H1 (cell line): ENCODE measurements around the gene ANAPC7.

ENCODE experiments used
- CEBPB ChIP-seq: IDR thresholded peaks from 2 replicates; pipeline ENCODE4 v1.6.1; 2012; ENCODE audit warnings: low read depth, low read length
- EZH2 ChIP-seq: fragments of 200-600 bp; sonication (generic); IDR thresholded peaks from 2 replicates; pipeline ENCODE4 v1.7.1; 2012; ENCODE audit warnings: low read depth, mild to moderate bottlenecking, moderate library complexity, low read length, inconsistent platforms; ENCODE audit not compliant: severe bottlenecking
- HDAC6 ChIP-seq: IDR thresholded peaks from one replicate; pipeline ENCODE4 v1.7.1; 2012; ENCODE audit warnings: low read depth, mild to moderate bottlenecking, inconsistent platforms, low read length, moderate library complexity
- JUN ChIP-seq: IDR thresholded peaks from 2 replicates; pipeline ENCODE4 v1.6.1; 2011; ENCODE audit warnings: low read depth, mild to moderate bottlenecking, improper control_type of control experiment, low read length
- KDM1A ChIP-seq: fragments of 200-600, 300-600 bp; sonication (generic); IDR thresholded peaks from 2 replicates; pipeline ENCODE4 v1.7.1; 2016; ENCODE audit warnings: mild to moderate bottlenecking, low read length, borderline replicate concordance
- NANOG ChIP-seq: IDR thresholded peaks from 2 replicates; pipeline ENCODE4 v1.6.1; 2011; ENCODE audit warnings: low read length, low read depth, mild to moderate bottlenecking, inconsistent platforms; ENCODE audit not compliant: insufficient read depth, poor library complexity, severe bottlenecking
- POLR2AphosphoS5 ChIP-seq: IDR thresholded peaks from 2 replicates; pipeline ENCODE4 v1.6.1; 2011; ENCODE audit warnings: low read depth, low read length
- RXRA ChIP-seq: IDR thresholded peaks from 2 replicates; pipeline ENCODE4 v1.6.1; 2011; ENCODE audit warnings: low read depth, mild to moderate bottlenecking, low read length, moderate library complexity; ENCODE audit not compliant: insufficient read depth
- SIN3A ChIP-seq, 2 experiments: IDR thresholded peaks in 1 of 2; conservative IDR thresholded peaks in 1 of 2; 2 replicates each; pipeline ENCODE4 v1.6.1; 2011 to 2012; ENCODE audit warnings: low read length in 2 of 2, improper control_type of control experiment in 1 of 2, low read depth in 1 of 2, mild to moderate bottlenecking in 1 of 2
- TAF1 ChIP-seq: IDR thresholded peaks from 2 replicates; pipeline ENCODE4 v1.6.1; 2011; ENCODE audit warnings: mild to moderate bottlenecking, low read depth, low read length
- TAF7 ChIP-seq: optimal IDR thresholded peaks from 2 replicates; pipeline ENCODE3; 2011; ENCODE audit warnings: low read depth, mild to moderate bottlenecking, inconsistent platforms, low read length, moderate library complexity, borderline replicate concordance
- ZNF274 ChIP-seq: IDR thresholded peaks from 2 replicates; pipeline ENCODE4 v1.7.0; 2012; ENCODE audit warnings: low read length, borderline replicate concordance; ENCODE audit errors: extremely low read depth
- TF ChIP-seq, protein P1 (sequence below), 3 experiments: IDR thresholded peaks; 1 replicate in 2 of 3; 2 replicates in 1 of 3; pipeline versions ENCODE4 v1.5.1 to v1.6.1; 2011; ENCODE audit warnings: low read length in 3 of 3, mild to moderate bottlenecking in 3 of 3, inconsistent platforms in 2 of 3, low read depth in 1 of 3, moderate library complexity in 1 of 3; ENCODE audit not compliant: insufficient read depth in 1 of 3; ENCODE audit errors: control extremely low read depth in 1 of 3

DNA sequence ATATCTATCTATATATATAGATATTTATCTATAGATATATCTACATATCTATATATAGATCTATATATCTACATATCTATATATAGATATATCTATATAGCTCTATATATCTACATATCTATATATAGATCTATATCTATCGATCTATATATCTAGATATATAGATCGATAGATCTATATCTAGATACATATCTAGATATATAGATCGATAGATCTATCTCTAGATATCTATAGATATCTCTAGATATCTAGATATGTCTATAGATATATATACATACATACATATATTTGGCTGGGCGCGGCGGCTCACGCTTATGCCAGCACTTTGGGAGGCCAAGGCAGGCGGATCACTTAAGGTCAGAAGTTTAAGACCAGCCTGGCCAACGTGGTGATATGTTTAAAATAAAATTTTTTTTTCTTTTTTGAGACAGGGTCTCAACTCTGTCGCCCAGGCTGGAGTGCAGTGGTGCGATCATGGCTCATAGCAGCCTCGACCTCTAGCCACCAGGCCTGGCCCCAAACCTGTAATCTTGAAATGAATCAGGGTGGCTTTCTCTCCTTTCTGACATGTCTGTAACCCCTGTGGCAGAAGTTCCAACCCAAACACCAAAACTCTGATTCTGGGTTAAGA, 28.6 kb upstream of the ANAPC7 start:
- TF ChIP-seq JUN, result no peak
- TF ChIP-seq RXRA, result no peak
- TF ChIP-seq CEBPB, result no peak
- TF ChIP-seq NANOG, result no peak
- no peak for TF ChIP-seq EZH2
- TF ChIP-seq ZNF274, result no peak
- TF ChIP-seq TAF7, result no peak
- no peak for TF ChIP-seq HDAC6
- TF ChIP-seq SIN3A (conservative IDR thresholded peaks at IDR 0.05 in 1 of 2, IDR thresholded peaks at IDR 0.05 in 1 of 2; ENCODE audit: low read depth in 1 of 2, low read length in 2 of 2), result no peak
- TF ChIP-seq, protein P1, sequence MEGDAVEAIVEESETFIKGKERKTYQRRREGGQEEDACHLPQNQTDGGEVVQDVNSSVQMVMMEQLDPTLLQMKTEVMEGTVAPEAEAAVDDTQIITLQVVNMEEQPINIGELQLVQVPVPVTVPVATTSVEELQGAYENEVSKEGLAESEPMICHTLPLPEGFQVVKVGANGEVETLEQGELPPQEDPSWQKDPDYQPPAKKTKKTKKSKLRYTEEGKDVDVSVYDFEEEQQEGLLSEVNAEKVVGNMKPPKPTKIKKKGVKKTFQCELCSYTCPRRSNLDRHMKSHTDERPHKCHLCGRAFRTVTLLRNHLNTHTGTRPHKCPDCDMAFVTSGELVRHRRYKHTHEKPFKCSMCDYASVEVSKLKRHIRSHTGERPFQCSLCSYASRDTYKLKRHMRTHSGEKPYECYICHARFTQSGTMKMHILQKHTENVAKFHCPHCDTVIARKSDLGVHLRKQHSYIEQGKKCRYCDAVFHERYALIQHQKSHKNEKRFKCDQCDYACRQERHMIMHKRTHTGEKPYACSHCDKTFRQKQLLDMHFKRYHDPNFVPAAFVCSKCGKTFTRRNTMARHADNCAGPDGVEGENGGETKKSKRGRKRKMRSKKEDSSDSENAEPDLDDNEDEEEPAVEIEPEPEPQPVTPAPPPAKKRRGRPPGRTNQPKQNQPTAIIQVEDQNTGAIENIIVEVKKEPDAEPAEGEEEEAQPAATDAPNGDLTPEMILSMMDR (IDR thresholded peaks at IDR 0.05; ENCODE audit: control extremely low read depth in 1 of 3, insufficient read depth in 1 of 3, low read depth in 1 of 3, low read length in 3 of 3), result no peak
- TF ChIP-seq POLR2AphosphoS5, result no peak
- no peak for TF ChIP-seq KDM1A
- no peak for TF ChIP-seq TAF1
